K562 (cell line): Measurements from ENCODE around the gene GAP43.

Experiments used
- BHLHE40 ChIP-seq: IDR thresholded peaks from 2 replicates; pipeline ENCODE4 v1.6.1; 2011; ENCODE audit warnings: low read length, improper control_type of control experiment
- CTCF ChIP-seq, 3 experiments: IDR thresholded peaks in 2 of 3; conservative IDR thresholded peaks in 1 of 3; 2 replicates each; pipeline ENCODE4 v1.5.1; 2011 to 2012; ENCODE audit warnings: low read length in 3 of 3, mild to moderate bottlenecking in 3 of 3, control low read depth in 2 of 3, improper control_type of control experiment in 1 of 3, inconsistent platforms in 1 of 3, low read depth in 1 of 3, mixed read lengths in 1 of 3, moderate library complexity in 1 of 3; ENCODE audit not compliant: insufficient read depth in 2 of 3
- NR3C1 ChIP-seq: sonication (generic); formaldehyde crosslinking; IDR thresholded peaks from 2 replicates; pipeline ENCODE4 v1.8.1; 2022; ENCODE audit warnings: missing genetic modification reagents
- TEAD4 ChIP-seq, 2 experiments: sonication (generic) in 1 of 2; formaldehyde crosslinking in 1 of 2; IDR thresholded peaks; 2 replicates each; pipeline versions ENCODE4 v1.6.1 to v1.8.0; 2012 to 2022; ENCODE audit warnings: borderline replicate concordance in 1 of 2, inconsistent platforms in 1 of 2, low read length in 1 of 2, mild to moderate bottlenecking in 1 of 2, missing genetic modification reagents in 1 of 2
- ZBTB40 ChIP-seq, 2 experiments: fragments of 450-650 bp in 1 of 2; sonication (generic) in 1 of 2; formaldehyde crosslinking in 1 of 2; IDR thresholded peaks; 2 replicates each; pipeline versions ENCODE4 v1.7.1 to v1.9.0; 2016 to 2022; ENCODE audit warnings: inconsistent platforms in 1 of 2, mild to moderate bottlenecking in 1 of 2, missing genetic modification reagents in 1 of 2
- ZNF785 ChIP-seq: fragments of 250-450 bp; sonication (Bioruptor Pico); IDR thresholded peaks from 2 replicates; pipeline ENCODE4 v1.4.0; 2020; ENCODE audit warnings: mild to moderate bottlenecking

GRCh38 chr3:115646027-115646690 is 22.8 kb downstream of the GAP43 start:
- TF ChIP-seq NR3C1 (CRISPR knock-in tag) (no peak), TEAD4 (IDR thresholded peaks at IDR 0.05; ENCODE audit: low read length) (no peak), TEAD4 (CRISPR knock-in tag; IDR thresholded peaks at IDR 0.05; ENCODE audit: borderline replicate concordance) (no peak), ZNF785 (CRISPR knock-in tag) (no peak), BHLHE40 (no peak), CTCF (IDR thresholded peaks at IDR 0.05 in 2 of 3, conservative IDR thresholded peaks at IDR 0.05 in 1 of 3; ENCODE audit: insufficient read depth in 2 of 3, low read depth in 1 of 3, low read length in 3 of 3) (no peak), ZBTB40 (IDR thresholded peaks at IDR 0.05) (no peak), ZBTB40 (CRISPR knock-in tag; IDR thresholded peaks at IDR 0.05) (no peak)
